Mucosa of descending colon (tissue), 3 donors: ENCODE measurements around the gene RET. TPM values are rescaled to one million over a fixed set of nuclear protein-coding genes. Genes with fewer than 3 reads are reported as not detected.

Experiments used
- ATAC-seq: fragments of 200-7000 bp; cut with Tn5 transposase; one replicate; pipeline ENCODE4 v1.9.1; 2020; ENCODE audit warnings: mild to moderate bottlenecking, moderate library complexity
- DNase-seq, 3 donors: peaks; one replicate each; pipeline ENCODE4 v3.0.0-alpha.2; 2020
- H3K36me3 ChIP-seq: fragments of 200-600 bp; one replicate; pipeline ENCODE4 v1.8.0; 2021; ENCODE audit warnings: low read depth, mild to moderate bottlenecking
- H3K4me1 ChIP-seq: fragments of 200-600 bp; one replicate; pipeline ENCODE4 v1.8.0; 2021; ENCODE audit warnings: low read depth, mild to moderate bottlenecking
- H3K4me3 ChIP-seq: fragments of 200-600 bp; one replicate; pipeline ENCODE4 v1.8.0; 2021; ENCODE audit warnings: mild to moderate bottlenecking
- H3K9me3 ChIP-seq: fragments of 200-600 bp; one replicate; pipeline ENCODE4 v1.8.0; 2021; ENCODE audit warnings: mild to moderate bottlenecking
- CTCF ChIP-seq: fragments of 200-600 bp; IDR thresholded peaks from one replicate; pipeline ENCODE4 v1.8.0; 2022; ENCODE audit warnings: antibody characterized with exemption, mild to moderate bottlenecking
- intact Hi-C, 2 donors: fragments of 100-400 bp; cut with DNase I in 1 of 2; cut with micrococcal nuclease in 1 of 2; formaldehyde crosslinking; loops; one replicate each; pipeline versions ENCODE4 v1.11.0 to v1.11.1; 2022; cut with DNase I, micrococcal nuclease
- total RNA-seq, 3 donors: library from RNA; stranded (reverse); fragmentation: NEBNext Ultra II Directional in 2 of 3; extraction: Animal tissue kit (Norgen Biotek cat#: 25700) in 2 of 3; gene quantifications; one replicate each; pipeline versions ENCODE4 v1.2.1 to v1.2.4, GENCODE V29; 2021 to 2023
- donor health status: DM: no; HTN: no; CAD: no; lungs with moderate emphysema.
- donor health status: DM: no; HTN: no; CAD: no.
- donor health status: DM: no; HTN: yes; CAD: no.

Gene RET
- total RNA-seq, 3 donors from 2014 or later = 0.84 to 13.5 (median 1.6) TPM

- peaks cover 4% of the 10 kb centered on the region for H3K4me1 ChIP-seq
- intact Hi-C loops = no loop called here
- ATAC-seq (peak; percentile 37), DNase-seq (peak in 1 of 3 donors; percentile 12)
- H3K4me3 ChIP-seq = no peak overlapping the region
- TF ChIP-seq CTCF = no peak
- no peaks in the 10 kb centered on the region for H3K9me3 ChIP-seq
- H3K36me3 ChIP-seq = no peaks in the 10 kb centered on the region
Observed at GRCh38 chr10:43043773-43044447, 33.0 kb upstream of the RET start.

- Histone ChIP-seq H3K4me3 (no peak overlapping the region), H3K36me3 (no peaks in the 10 kb centered on the region), H3K4me1 (peaks cover 4% of the 10 kb centered on the region), H3K9me3 (no peaks in the 10 kb centered on the region)
- intact Hi-C loops = no loop called here
- peak; percentile 70 for ATAC-seq
- DNase-seq = peak in 2 of 3 donors; percentile 15 to 36
- TF ChIP-seq CTCF = no peak
Observed at GRCh38 chr10:43044448-43044921, 32.4 kb upstream of the RET start.

GRCh38 chr10:43044961-43045621 lies 31.8 kb upstream of the RET start:
- H3K4me1 ChIP-seq = peaks cover 4% of the 10 kb centered on the region
- no peaks in the 10 kb centered on the region for H3K36me3 ChIP-seq
- intact Hi-C loops = no loop called here
- no peak for DNase-seq
- TF ChIP-seq CTCF = no peak
- H3K9me3 ChIP-seq = no peaks in the 10 kb centered on the region
- no peak overlapping the region for H3K4me3 ChIP-seq
- ATAC-seq = no peak

- peaks cover 4% of the 10 kb centered on the region for H3K4me1 ChIP-seq
- no peak for DNase-seq
- intact Hi-C loops = no loop called here
- no peak for ATAC-seq
- TF ChIP-seq CTCF = no peak
- no peak overlapping the region for H3K4me3 ChIP-seq
- H3K36me3 ChIP-seq = no peaks in the 10 kb centered on the region
- H3K9me3 ChIP-seq = no peaks in the 10 kb centered on the region
Observed at GRCh38 chr10:43045631-43046287, 31.1 kb upstream of the RET start.

- peaks cover 4% of the 10 kb centered on the region for H3K4me1 ChIP-seq
- H3K9me3 ChIP-seq = no peaks in the 10 kb centered on the region
- no peaks in the 10 kb centered on the region for H3K36me3 ChIP-seq
- no peak for DNase-seq
- intact Hi-C loops = no loop called here
- no peak for TF ChIP-seq CTCF
- no peak for ATAC-seq
- H3K4me3 ChIP-seq = no peak overlapping the region
Observed at GRCh38 chr10:43046288-43046991, 30.4 kb upstream of the RET start.
